Endothelial cell of umbilical vein (primary cell): ENCODE measurements around the gene HMGCS1. TPM values are rescaled to one million over a fixed set of nuclear protein-coding genes. Genes with fewer than 3 reads are reported as not detected.

Experiments
- BruUV-seq: library from RNA; stranded (reverse); fragments of 400-500 nt; replicated peaks from 2 replicates; lab custom pipeline; 2021; lab: Mats Ljungman, UMichigan
- CTCF ChIA-PET: fragments of 300-600, 350-600 bp; sonication (Branson Sonifier 250); formaldehyde crosslinking; loops from one replicate; lab custom pipeline; 2021; ENCODE audit warnings: antibody characterized with exemption, inconsistent platforms; lab: Charles Lee
- POLR2A ChIA-PET: fragments of 300-600, 350-600 bp; sonication (Branson Sonifier 250); formaldehyde crosslinking; loops from one replicate; lab custom pipeline; 2021; ENCODE audit warnings: antibody characterized with exemption, inconsistent platforms; lab: Charles Lee
- DNase-seq: peaks from one replicate; pipeline ENCODE4 v3.0.0-alpha.2; 2011; ENCODE audit warnings: low read depth, low spot score
- FAIRE-seq: peaks from 2 replicates; lab custom pipeline; 2011; peaks lifted over from hg19 to GRCh38; lab: Jason Lieb, UNC
- H2AFZ ChIP-seq: 2 replicates; pipeline ENCODE4 v1.6.0; 2012; ENCODE audit warnings: low read depth, low read length, control low read depth, inconsistent platforms
- H3K27ac ChIP-seq: 2 replicates; pipeline ENCODE4 v1.5.1; 2011; ENCODE audit warnings: low read depth, mild to moderate bottlenecking, control low read depth, low read length, moderate library complexity; ENCODE audit not compliant: insufficient read depth
- H3K27me3 ChIP-seq, 2 experiments: 2 replicates each; pipeline versions ENCODE4 v1.6.0 to v1.6.1; 2011; ENCODE audit warnings: low read length in 2 of 2, mixed read lengths in 1 of 2; ENCODE audit not compliant: control insufficient read depth in 2 of 2, insufficient read depth in 2 of 2
- H3K36me3 ChIP-seq, 2 experiments: 2 replicates in 1 of 2; 3 replicates in 1 of 2; pipeline ENCODE4 v1.5.1; 2011; ENCODE audit warnings: low read length in 2 of 2, mild to moderate bottlenecking in 1 of 2, moderate library complexity in 1 of 2; ENCODE audit not compliant: control insufficient read depth in 2 of 2, insufficient read depth in 2 of 2; ENCODE audit errors: extremely low read depth in 1 of 2
- H3K4me1 ChIP-seq: 3 replicates; pipeline ENCODE4 v1.5.1; 2011; ENCODE audit warnings: mild to moderate bottlenecking, low read length; ENCODE audit not compliant: control insufficient read depth, insufficient read depth; ENCODE audit errors: extremely low read depth
- H3K4me2 ChIP-seq: 2 replicates; pipeline ENCODE4 v1.6.1; 2011; ENCODE audit warnings: low read length, control low read depth, mixed read lengths; ENCODE audit not compliant: insufficient read depth
- H3K4me3 ChIP-seq, 3 experiments: fragments of 200-600 bp in 1 of 3; sonication (generic), shearing (Covaris generic) in 1 of 3; replicated peaks in 1 of 3; 2 replicates each; pipeline ENCODE4 v1.5.1; 2011 to 2016; ENCODE audit warnings: control low read depth in 3 of 3, low read length in 3 of 3, mild to moderate bottlenecking in 2 of 3, inconsistent platforms in 1 of 3, low read depth in 1 of 3, moderate library complexity in 1 of 3; ENCODE audit not compliant: insufficient read depth in 1 of 3
- H3K79me2 ChIP-seq: 2 replicates; pipeline ENCODE4 v1.6.0; 2012; ENCODE audit warnings: low read length, inconsistent platforms; ENCODE audit not compliant: control insufficient read depth, insufficient read depth
- H3K9ac ChIP-seq: replicated peaks from 2 replicates; pipeline ENCODE3; 2011; ENCODE audit warnings: low read length, control low read depth; ENCODE audit not compliant: insufficient read depth; ENCODE audit errors: extremely low read depth
- H3K9me1 ChIP-seq: replicated peaks from 3 replicates; pipeline ENCODE4 v1.6.0; 2011; ENCODE audit warnings: mild to moderate bottlenecking, low read length; ENCODE audit not compliant: control insufficient read depth, insufficient read depth; ENCODE audit errors: extremely low read depth
- H3K9me3 ChIP-seq: replicated peaks from 2 replicates; pipeline ENCODE4 v1.5.1; 2012; ENCODE audit warnings: low read length, inconsistent platforms; ENCODE audit not compliant: control insufficient read depth, insufficient read depth
- H4K20me1 ChIP-seq: replicated peaks from 2 replicates; pipeline ENCODE3; 2011; ENCODE audit warnings: mild to moderate bottlenecking, low read length; ENCODE audit not compliant: control insufficient read depth, insufficient read depth; ENCODE audit errors: extremely low read depth
- EZH2 ChIP-seq: IDR thresholded peaks from 2 replicates; pipeline ENCODE4 v1.6.1; 2012; ENCODE audit warnings: borderline replicate concordance, low read depth, mild to moderate bottlenecking, moderate library complexity, low read length, inconsistent platforms; ENCODE audit not compliant: severe bottlenecking
- FOS ChIP-seq: IDR thresholded peaks from 2 replicates; pipeline ENCODE4 v1.6.1; 2011; ENCODE audit warnings: mild to moderate bottlenecking, low read length, moderate library complexity, borderline replicate concordance; ENCODE audit not compliant: insufficient read depth
- GATA2 ChIP-seq: IDR thresholded peaks from 2 replicates; pipeline ENCODE4 v1.7.0; 2011; ENCODE audit warnings: low read depth, mild to moderate bottlenecking, moderate library complexity, mixed read lengths, low read length; ENCODE audit not compliant: insufficient read length, insufficient read depth
- JUN ChIP-seq: IDR thresholded peaks from 2 replicates; pipeline ENCODE4 v1.6.1; 2011; ENCODE audit warnings: borderline replicate concordance, low read depth; ENCODE audit not compliant: insufficient read length, insufficient read depth
- MAX ChIP-seq: IDR thresholded peaks from 2 replicates; pipeline ENCODE4 v1.6.1; 2011; ENCODE audit not compliant: insufficient read depth, insufficient read length
- MYC ChIP-seq: IDR thresholded peaks from one replicate; pipeline ENCODE4 v1.6.1; 2011; ENCODE audit warnings: mild to moderate bottlenecking, low read depth, low read length
- POLR2A ChIP-seq: IDR thresholded peaks from 2 replicates; pipeline ENCODE4 v1.6.1; 2012; ENCODE audit warnings: low read depth, mild to moderate bottlenecking, control low read depth, low read length
- POLR2AphosphoS5 ChIP-seq: IDR thresholded peaks from 2 replicates; pipeline ENCODE4 v1.6.1; 2012; ENCODE audit warnings: low read depth, mild to moderate bottlenecking, control low read depth, low read length, moderate library complexity; ENCODE audit not compliant: insufficient read depth
- dilution Hi-C: fragments of 300-500 bp; cut with MboI; formaldehyde crosslinking; loops from one replicate; pipeline ENCODE4 v1.15.0; 2019; ENCODE audit warnings: low sequenced_read_pairs; ENCODE audit not compliant: extremely low pct_ligation_motif_present
- intact Hi-C: fragments of 100-400 bp; cut with micrococcal nuclease; formaldehyde crosslinking; loops from one replicate; pipeline ENCODE4 v1.10.0; 2022
- polyA plus RNA-seq, 4 experiments: library from polyadenylated mRNA; depleted of rRNA in 3 of 4; stranded (reverse) in 3 of 4; unstranded in 1 of 4; fragments of >200 nt; gene quantifications; 2 replicates each; pipeline versions ENCODE4 v1.2.1 to v1.2.3, GENCODE V29; 2011 to 2012; ENCODE audit warnings: missing spikeins in 1 of 4
- total RNA-seq: library from RNA; stranded (reverse); gene quantifications from 2 replicates; pipeline ENCODE4 v1.2.3, GENCODE V29; 2021
- TF ChIP-seq, protein P1 (sequence below), 2 donors: IDR thresholded peaks; 1 replicate in 1 of 2; 2 replicates in 1 of 2; pipeline ENCODE4 v1.5.1; 2011; ENCODE audit warnings: low read length in 2 of 2, mild to moderate bottlenecking in 2 of 2, moderate library complexity in 2 of 2, control low read depth in 1 of 2, inconsistent platforms in 1 of 2, low read depth in 1 of 2; ENCODE audit not compliant: insufficient read depth in 1 of 2; ENCODE audit errors: extremely low read depth in 1 of 2

HMGCS1 gene
- total and polyA plus RNA-seq, 2 donors (not counting 3 experiments of a cell fraction or from before 2014, with no cell fraction given), result 43.3 to 133 TPM

- dilution Hi-C loops, result no loop called here
- DNase-seq (no peak), FAIRE-seq (no peak)
- Histone ChIP-seq H3K27me3 (peaks cover 3 to 6% of the 10 kb centered on the region in 2 experiments), H3K4me2 (no peak overlapping the region), H3K4me3 (no peak overlapping the region), H2AFZ (no peak overlapping the region), H3K9ac (no peak overlapping the region), H4K20me1 (no peaks in the 10 kb centered on the region), H3K79me2 (no peaks in the 10 kb centered on the region), H3K27ac (no peak overlapping the region), H3K36me3 (no peaks in the 10 kb centered on the region), H3K9me3 (no peaks in the 10 kb centered on the region), H3K4me1 (no peaks in the 10 kb centered on the region), H3K9me1 (no peaks in the 10 kb centered on the region)
- intact Hi-C loops, result no loop called here
- no peak for TF ChIP-seq EZH2
- TF ChIP-seq JUN, result no peak
- TF ChIP-seq POLR2A, result no peak
- no peak for TF ChIP-seq POLR2AphosphoS5
- TF ChIP-seq FOS, result no peak
- TF ChIP-seq, protein P1, sequence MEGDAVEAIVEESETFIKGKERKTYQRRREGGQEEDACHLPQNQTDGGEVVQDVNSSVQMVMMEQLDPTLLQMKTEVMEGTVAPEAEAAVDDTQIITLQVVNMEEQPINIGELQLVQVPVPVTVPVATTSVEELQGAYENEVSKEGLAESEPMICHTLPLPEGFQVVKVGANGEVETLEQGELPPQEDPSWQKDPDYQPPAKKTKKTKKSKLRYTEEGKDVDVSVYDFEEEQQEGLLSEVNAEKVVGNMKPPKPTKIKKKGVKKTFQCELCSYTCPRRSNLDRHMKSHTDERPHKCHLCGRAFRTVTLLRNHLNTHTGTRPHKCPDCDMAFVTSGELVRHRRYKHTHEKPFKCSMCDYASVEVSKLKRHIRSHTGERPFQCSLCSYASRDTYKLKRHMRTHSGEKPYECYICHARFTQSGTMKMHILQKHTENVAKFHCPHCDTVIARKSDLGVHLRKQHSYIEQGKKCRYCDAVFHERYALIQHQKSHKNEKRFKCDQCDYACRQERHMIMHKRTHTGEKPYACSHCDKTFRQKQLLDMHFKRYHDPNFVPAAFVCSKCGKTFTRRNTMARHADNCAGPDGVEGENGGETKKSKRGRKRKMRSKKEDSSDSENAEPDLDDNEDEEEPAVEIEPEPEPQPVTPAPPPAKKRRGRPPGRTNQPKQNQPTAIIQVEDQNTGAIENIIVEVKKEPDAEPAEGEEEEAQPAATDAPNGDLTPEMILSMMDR (IDR thresholded peaks at IDR 0.05; ENCODE audit: extremely low read depth in 1 of 2, insufficient read depth in 1 of 2, low read depth in 1 of 2, low read length in 2 of 2), result no peak
- no peak for TF ChIP-seq GATA2
- no peak for TF ChIP-seq MAX
- no peak for TF ChIP-seq MYC
- BruUV-seq, result no TSS peak
- POLR2A ChIA-PET, result interaction anchor here (0.7 kb wide), 1 partner anchor 18 kb away, joined by 6 read pairs; no protein-coding TSS in a partner anchor
- CTCF ChIA-PET, result interaction anchor here (1.5 kb wide), 1 partner anchor 10 kb away, joined by 5 read pairs; no protein-coding TSS in a partner anchor
Observed at GRCh38 chr5:43242196-43242595, 71.0 kb downstream of the HMGCS1 start.

Other genes with a start within 250 kb of the HMGCS1 start
- gene ZNF131, start 192.5 kb downstream of the HMGCS1 start, total RNA-seq, result 30.1 and 31.2 TPM in 2 replicates
- gene ZNF131, start 192.5 kb downstream of the HMGCS1 start, polyA plus RNA-seq, result 12.9 and 15.4 TPM in 2 replicates
- 0.49 TPM in 1 of 2 replicates, not detected in the other for gene NIM1K, start 121.2 kb downstream of the HMGCS1 start, total RNA-seq
- gene NIM1K, start 121.2 kb downstream of the HMGCS1 start, polyA plus RNA-seq, result 0.04 and 0.14 TPM in 2 replicates
- 0.95 and 1.8 TPM in 2 replicates for gene CCL28, start 99.0 kb upstream of the HMGCS1 start, total RNA-seq
- gene CCL28, start 99.0 kb upstream of the HMGCS1 start, polyA plus RNA-seq, result 1.2 and 1.4 TPM in 2 replicates
- 8.6 and 11.6 TPM in 2 replicates for gene TMEM267, start 170.5 kb upstream of the HMGCS1 start, total RNA-seq
- 4.9 and 5.4 TPM in 2 replicates for gene TMEM267, start 170.5 kb upstream of the HMGCS1 start, polyA plus RNA-seq
- gene C5orf34, start 201.7 kb upstream of the HMGCS1 start, total RNA-seq, result 5.0 and 6.5 TPM in 2 replicates
- gene C5orf34, start 201.7 kb upstream of the HMGCS1 start, polyA plus RNA-seq, result 2.1 and 2.2 TPM in 2 replicates
- 81.6 and 90.1 TPM in 2 replicates for gene PAIP1, start 243.7 kb upstream of the HMGCS1 start, total RNA-seq
- gene PAIP1, start 243.7 kb upstream of the HMGCS1 start, polyA plus RNA-seq, result 65.3 and 69.1 TPM in 2 replicates